Measurements from ENCODE around the gene HPGDS.
"Not testable (repeated sequence)": the region's sequence is repeated elsewhere in the genome, so short reads cannot be mapped to it uniquely, and the experiment has no call there.

HPGDS gene

DNA sequence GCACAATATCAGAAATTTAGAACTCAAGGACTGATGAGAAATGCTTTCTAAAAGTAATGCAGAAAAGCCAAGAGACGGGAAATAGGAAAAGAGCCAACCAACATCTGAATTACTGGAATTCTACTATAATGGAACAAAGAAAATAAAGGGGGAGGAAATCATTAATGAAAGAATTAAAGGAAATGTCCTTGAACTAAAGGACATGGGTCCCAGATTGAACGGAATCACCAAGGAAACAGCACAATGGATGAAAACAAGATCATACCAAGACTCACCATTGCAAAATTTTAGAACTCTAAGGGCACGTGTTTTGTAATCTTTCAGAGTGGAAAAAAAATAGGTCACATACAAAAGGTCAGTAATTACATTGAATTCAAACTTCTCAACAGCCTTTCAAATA, 35.9 kb downstream of the HPGDS start:
- Histone ChIP-seq H3K9me3 (ENCODE audit: control insufficient read depth, insufficient read depth, low read length) (no peaks in the 10 kb centered on the region), H3K27me3 (ENCODE audit: control insufficient read depth, insufficient read depth, low read length) (no peaks in the 10 kb centered on the region), H3K4me1 (ENCODE audit: control insufficient read depth, insufficient read depth, low read length) (no peaks in the 10 kb centered on the region), H3K36me3 (ENCODE audit: control insufficient read depth, insufficient read depth, low read length) (no peaks in the 10 kb centered on the region), H3K4me3 (ENCODE audit: low read depth, low read length) (no peak overlapping the region), H3K9ac (ENCODE audit: low read depth, low read length) (no peak overlapping the region)

DNA sequence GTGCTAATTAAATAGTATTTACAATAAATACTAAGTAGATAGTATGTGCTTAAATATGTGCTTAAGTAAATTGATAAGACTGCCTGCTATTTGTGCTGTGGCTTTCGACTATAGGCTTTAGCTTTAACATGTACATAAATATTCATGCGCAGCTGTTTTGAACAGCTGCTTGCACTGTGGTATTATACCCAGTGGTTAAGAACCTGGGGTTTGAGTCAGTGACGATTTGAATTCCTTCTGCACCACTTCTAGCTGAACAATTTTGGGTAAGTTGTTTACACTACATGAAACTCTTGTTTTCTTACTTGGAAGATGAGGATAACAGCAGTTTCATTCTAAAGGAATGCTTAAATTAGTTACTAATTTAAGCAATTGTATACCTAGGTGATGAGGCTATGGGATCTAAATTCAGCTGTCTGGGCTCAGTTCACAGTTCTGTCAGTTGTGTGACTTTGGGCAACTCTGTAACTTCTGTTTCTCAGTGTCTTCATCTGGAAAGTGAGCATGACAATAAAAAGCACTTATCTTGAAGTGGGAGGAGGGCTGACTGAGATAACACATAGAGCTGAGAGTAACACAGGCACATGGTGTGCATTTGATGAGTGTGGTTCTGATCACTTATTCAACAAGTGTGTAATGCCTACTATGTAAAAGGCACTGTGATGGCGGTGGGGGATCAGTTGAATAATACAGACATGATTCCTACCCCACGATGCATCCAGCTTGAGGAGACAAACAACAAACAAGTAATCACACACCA, 37.0 kb downstream of the HPGDS start:
- no peaks in the 10 kb centered on the region for H3K4me1 ChIP-seq (ENCODE audit: control insufficient read depth, insufficient read depth, low read length)
- no peak overlapping the region for H3K9ac ChIP-seq (ENCODE audit: low read depth, low read length)
- H3K9me3 ChIP-seq (ENCODE audit: control insufficient read depth, insufficient read depth, low read length) = no peaks in the 10 kb centered on the region
- H3K4me3 ChIP-seq (ENCODE audit: low read depth, low read length) = no peak overlapping the region
- H3K27me3 ChIP-seq (ENCODE audit: control insufficient read depth, insufficient read depth, low read length) = no peaks in the 10 kb centered on the region
- no peaks in the 10 kb centered on the region for H3K36me3 ChIP-seq (ENCODE audit: control insufficient read depth, insufficient read depth, low read length)

DNA sequence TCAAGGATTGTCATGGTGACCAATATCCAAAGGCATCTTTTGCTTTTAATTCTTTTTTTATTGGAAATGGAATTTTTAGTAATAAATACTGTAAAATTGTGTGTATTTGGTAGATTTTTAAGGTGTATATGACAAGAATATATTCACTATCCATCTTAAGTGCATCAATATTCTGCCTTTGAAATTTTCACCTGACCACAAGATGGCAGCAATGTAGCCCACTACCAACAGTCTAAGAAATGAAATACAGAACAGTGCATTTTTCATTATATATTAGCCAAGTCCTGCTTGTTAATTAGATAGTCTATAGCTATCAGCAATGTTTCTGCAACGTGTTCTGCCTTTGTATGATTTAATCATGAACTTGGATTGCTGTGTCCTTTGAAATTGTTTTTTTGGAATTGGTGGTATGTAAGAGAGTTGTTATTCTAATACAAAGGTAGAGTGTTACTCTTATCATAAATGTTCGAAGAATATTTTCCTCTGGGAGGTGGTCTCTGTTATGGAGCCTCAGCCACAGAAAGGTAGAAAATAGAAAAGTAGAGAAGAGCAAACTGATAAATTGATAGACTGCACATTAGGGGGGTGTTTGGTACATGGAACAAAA, 38.2 kb downstream of the HPGDS start:
- Histone ChIP-seq H3K9me3 (ENCODE audit: control insufficient read depth, insufficient read depth, low read length) (no peaks in the 10 kb centered on the region), H3K36me3 (ENCODE audit: control insufficient read depth, insufficient read depth, low read length) (no peaks in the 10 kb centered on the region), H3K27me3 (ENCODE audit: control insufficient read depth, insufficient read depth, low read length) (no peaks in the 10 kb centered on the region)

DNA sequence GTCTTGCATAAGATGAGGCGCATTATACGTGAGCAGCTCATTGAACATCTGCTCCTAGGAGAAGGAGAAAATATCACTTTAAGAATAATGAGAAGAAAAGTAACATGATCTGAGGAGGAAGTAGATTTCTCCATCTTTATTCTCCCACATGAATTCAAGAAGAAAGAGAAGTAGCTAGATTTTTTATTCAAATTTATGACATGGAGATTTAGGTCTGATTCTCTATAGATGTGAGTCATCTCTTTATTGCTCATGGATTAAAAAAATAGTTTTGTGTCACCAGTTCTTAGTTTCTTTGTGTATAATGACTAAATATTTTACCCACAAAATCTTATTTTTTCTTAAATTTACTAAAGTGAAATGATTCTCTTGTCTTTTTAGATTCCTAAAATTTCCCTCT, 40.4 kb downstream of the HPGDS start:
- no peak overlapping the region for H3K9ac ChIP-seq (ENCODE audit: low read depth, low read length)
- no peaks in the 10 kb centered on the region for H3K27me3 ChIP-seq (ENCODE audit: control insufficient read depth, insufficient read depth, low read length)
- no peak overlapping the region for H3K4me3 ChIP-seq (ENCODE audit: low read depth, low read length)
- no peaks in the 10 kb centered on the region for H3K9me3 ChIP-seq (ENCODE audit: control insufficient read depth, insufficient read depth, low read length)
- H3K36me3 ChIP-seq (ENCODE audit: control insufficient read depth, insufficient read depth, low read length) = no peaks in the 10 kb centered on the region
- H3K4me1 ChIP-seq (ENCODE audit: control insufficient read depth, insufficient read depth, low read length) = no peaks in the 10 kb centered on the region

More for the DNA sequence above, 38.2 kb downstream of the HPGDS start:
- Histone ChIP-seq H3K9ac (ENCODE audit: low read depth, low read length) (no peak overlapping the region), H3K4me3 (ENCODE audit: low read depth, low read length) (no peak overlapping the region), H3K4me1 (ENCODE audit: control insufficient read depth, insufficient read depth, low read length) (no peaks in the 10 kb centered on the region)

DNA sequence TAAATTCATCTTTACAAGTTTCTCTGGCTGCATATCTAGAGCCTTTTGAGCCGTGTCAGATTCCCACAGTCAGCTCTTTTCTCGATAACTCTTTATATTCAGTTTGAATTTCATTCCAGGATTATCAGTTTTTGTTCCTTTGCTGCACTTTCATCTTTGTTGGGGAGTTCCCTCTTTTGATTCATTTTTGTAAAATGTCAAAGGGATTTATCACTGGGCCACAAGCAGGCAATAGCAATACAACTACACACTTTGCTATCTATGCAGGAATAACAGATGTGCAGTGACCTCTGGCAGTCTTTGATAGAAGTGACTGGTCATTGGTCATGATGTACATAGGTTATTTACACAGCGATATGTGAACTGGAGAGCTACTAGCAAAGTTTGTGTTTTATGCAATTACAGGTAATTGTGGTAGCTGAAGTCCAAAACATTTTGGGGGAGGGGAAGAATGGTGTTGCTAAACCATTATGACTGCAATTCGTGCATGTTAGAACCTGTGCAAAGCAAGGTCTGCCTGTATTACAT, 43.8 kb downstream of the HPGDS start:
- Histone ChIP-seq H3K36me3 (ENCODE audit: control insufficient read depth, insufficient read depth, low read length) (no peaks in the 10 kb centered on the region), H3K4me1 (ENCODE audit: control insufficient read depth, insufficient read depth, low read length) (no peaks in the 10 kb centered on the region), H3K27me3 (ENCODE audit: control insufficient read depth, insufficient read depth, low read length) (no peaks in the 10 kb centered on the region), H3K9ac (ENCODE audit: low read depth, low read length) (no peak overlapping the region), H3K9me3 (ENCODE audit: control insufficient read depth, insufficient read depth, low read length) (no peaks in the 10 kb centered on the region), H3K4me3 (ENCODE audit: low read depth, low read length) (no peak overlapping the region)

DNA sequence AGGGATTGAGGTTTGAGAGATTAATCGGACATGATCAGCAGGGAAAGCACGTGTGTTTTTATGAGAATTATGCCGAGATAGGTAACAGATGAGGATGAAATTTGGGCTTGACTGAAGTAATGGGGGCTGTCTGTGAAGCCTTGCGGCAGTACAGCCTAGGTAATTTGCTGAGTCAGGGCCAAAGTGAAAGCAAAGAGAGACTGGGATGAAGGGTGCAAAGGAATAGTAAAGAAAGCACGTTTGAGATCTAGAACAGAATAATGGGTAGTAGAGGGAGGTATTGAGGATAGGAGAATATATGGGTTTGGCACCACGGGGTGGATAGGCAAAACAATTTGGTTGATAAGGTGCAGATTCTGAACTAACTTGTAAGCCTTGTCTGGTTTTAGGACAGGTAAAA, 47.2 kb downstream of the HPGDS start:
- not testable (repeated sequence) for H3K36me3 ChIP-seq (ENCODE audit: control insufficient read depth, insufficient read depth, low read length); H3K9me3 ChIP-seq (ENCODE audit: control insufficient read depth, insufficient read depth, low read length); H3K9ac ChIP-seq (ENCODE audit: low read depth, low read length); H3K4me1 ChIP-seq (ENCODE audit: control insufficient read depth, insufficient read depth, low read length); H3K4me3 ChIP-seq (ENCODE audit: low read depth, low read length); H3K27me3 ChIP-seq (ENCODE audit: control insufficient read depth, insufficient read depth, low read length)

DNA sequence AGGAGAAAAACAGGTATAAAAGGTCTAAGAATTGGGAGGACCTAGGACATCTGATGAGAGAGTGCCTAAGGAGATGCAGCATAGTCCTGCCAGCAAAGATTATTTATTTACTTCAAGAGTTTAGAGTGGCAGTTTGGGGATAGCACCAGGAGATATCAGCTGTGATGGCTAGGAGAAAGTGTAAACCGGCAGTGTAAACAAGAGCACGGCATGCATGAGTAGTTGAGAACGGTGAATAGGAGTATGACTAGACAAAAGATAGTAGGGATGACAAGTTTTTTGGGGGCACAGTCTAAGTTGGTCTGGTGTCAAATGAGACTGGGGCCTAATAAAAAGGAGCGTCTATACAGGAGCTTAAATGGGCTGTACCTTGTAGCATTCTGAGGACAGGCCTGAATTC, 48.7 kb downstream of the HPGDS start:
- H3K27me3 ChIP-seq (ENCODE audit: control insufficient read depth, insufficient read depth, low read length); H3K4me1 ChIP-seq (ENCODE audit: control insufficient read depth, insufficient read depth, low read length); H3K9ac ChIP-seq (ENCODE audit: low read depth, low read length); H3K36me3 ChIP-seq (ENCODE audit: control insufficient read depth, insufficient read depth, low read length); H3K4me3 ChIP-seq (ENCODE audit: low read depth, low read length); H3K9me3 ChIP-seq (ENCODE audit: control insufficient read depth, insufficient read depth, low read length): not testable (repeated sequence)

DNA sequence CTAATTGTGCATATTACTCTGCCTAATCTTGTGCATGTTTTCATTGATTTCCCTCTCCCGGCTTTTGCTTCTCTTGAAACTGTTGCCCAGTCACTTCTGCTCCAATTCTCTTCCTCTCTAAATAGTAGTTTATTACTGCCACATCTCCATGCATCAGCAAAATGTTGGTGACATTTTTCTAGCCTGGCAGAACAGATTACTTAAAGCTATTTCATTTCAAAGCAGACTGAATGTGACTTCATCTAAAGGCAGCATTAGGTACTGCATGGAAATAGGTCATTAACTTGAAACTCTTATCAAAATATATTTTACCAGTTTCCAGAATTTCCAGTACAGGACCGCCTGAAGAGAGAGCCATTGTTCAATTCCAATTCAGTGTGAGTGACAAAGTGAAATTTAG, 52.4 kb downstream of the HPGDS start:
- Histone ChIP-seq H3K9ac (ENCODE audit: low read depth, low read length) (no peak overlapping the region), H3K27me3 (ENCODE audit: control insufficient read depth, insufficient read depth, low read length) (no peaks in the 10 kb centered on the region), H3K36me3 (ENCODE audit: control insufficient read depth, insufficient read depth, low read length) (no peaks in the 10 kb centered on the region), H3K4me3 (ENCODE audit: low read depth, low read length) (no peak overlapping the region), H3K4me1 (ENCODE audit: control insufficient read depth, insufficient read depth, low read length) (no peaks in the 10 kb centered on the region), H3K9me3 (ENCODE audit: control insufficient read depth, insufficient read depth, low read length) (no peaks in the 10 kb centered on the region)

DNA sequence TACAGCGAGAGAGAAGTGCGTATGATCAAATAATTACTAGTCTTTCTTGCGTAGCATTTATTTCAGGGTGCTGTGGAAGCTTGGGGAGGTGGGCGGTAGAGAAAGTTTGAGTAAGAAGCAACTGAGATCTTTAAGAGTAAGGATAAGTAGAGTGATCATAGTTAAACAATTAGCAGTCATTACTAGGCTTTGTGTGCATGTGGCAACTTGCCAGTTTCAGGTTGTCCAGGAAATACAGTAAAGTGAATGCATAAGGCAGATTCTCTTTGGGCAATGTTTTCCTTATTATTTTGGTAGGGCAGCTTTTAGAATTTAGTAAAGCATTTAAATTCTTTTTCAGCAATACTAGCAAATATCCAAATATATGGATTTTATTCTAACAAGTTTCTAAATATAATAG, 57.0 kb downstream of the HPGDS start:
- Histone ChIP-seq H3K27me3 (ENCODE audit: control insufficient read depth, insufficient read depth, low read length) (no peaks in the 10 kb centered on the region), H3K4me1 (ENCODE audit: control insufficient read depth, insufficient read depth, low read length) (no peaks in the 10 kb centered on the region), H3K9ac (ENCODE audit: low read depth, low read length) (no peak overlapping the region), H3K9me3 (ENCODE audit: control insufficient read depth, insufficient read depth, low read length) (no peaks in the 10 kb centered on the region), H3K4me3 (ENCODE audit: low read depth, low read length) (no peak overlapping the region), H3K36me3 (ENCODE audit: control insufficient read depth, insufficient read depth, low read length) (peaks cover 10% of the 10 kb centered on the region)

DNA sequence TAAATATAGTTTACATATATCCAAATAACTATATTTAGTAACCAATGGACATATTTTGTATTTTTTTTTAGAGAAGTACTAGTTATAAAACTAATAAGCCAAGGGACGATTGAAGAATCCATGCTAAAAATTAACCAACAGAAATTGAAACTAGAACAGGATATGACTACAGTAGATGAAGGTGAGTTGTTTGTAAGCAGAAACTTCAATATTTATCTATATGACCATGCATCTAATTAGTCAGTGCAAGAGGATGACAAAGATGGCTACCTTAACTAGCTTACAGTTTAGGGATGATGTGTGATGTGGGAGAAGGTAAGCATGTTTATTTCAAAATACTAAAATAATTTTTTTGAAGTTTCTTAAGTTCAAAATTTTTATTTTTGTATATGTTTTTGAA, 57.7 kb downstream of the HPGDS start:
- Histone ChIP-seq H3K9me3 (ENCODE audit: control insufficient read depth, insufficient read depth, low read length) (no peaks in the 10 kb centered on the region), H3K36me3 (ENCODE audit: control insufficient read depth, insufficient read depth, low read length) (peaks cover 10% of the 10 kb centered on the region), H3K4me3 (ENCODE audit: low read depth, low read length) (no peak overlapping the region), H3K4me1 (ENCODE audit: control insufficient read depth, insufficient read depth, low read length) (no peaks in the 10 kb centered on the region), H3K9ac (ENCODE audit: low read depth, low read length) (no peak overlapping the region), H3K27me3 (ENCODE audit: control insufficient read depth, insufficient read depth, low read length) (no peaks in the 10 kb centered on the region)

DNA sequence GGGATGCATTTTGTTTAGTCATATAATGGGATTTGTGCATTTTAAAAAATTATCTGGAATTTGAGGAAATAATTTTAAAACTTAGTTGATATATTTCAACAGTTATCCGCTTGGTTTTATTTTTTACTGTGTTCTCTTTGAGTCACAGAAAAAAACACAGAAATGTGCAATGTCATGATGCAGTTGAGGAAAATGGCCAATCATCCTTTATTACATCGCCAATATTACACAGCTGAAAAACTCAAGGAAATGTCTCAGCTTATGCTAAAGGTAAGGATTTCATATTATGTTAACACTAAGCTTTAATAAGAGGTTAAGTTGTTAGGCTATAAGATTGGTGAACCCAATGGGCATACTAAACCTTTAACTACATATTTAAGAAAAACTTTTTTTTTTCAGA, 63.9 kb downstream of the HPGDS start:
- Histone ChIP-seq H3K9me3 (ENCODE audit: control insufficient read depth, insufficient read depth, low read length) (no peaks in the 10 kb centered on the region), H3K36me3 (ENCODE audit: control insufficient read depth, insufficient read depth, low read length) (peaks cover 14% of the 10 kb centered on the region)

DNA sequence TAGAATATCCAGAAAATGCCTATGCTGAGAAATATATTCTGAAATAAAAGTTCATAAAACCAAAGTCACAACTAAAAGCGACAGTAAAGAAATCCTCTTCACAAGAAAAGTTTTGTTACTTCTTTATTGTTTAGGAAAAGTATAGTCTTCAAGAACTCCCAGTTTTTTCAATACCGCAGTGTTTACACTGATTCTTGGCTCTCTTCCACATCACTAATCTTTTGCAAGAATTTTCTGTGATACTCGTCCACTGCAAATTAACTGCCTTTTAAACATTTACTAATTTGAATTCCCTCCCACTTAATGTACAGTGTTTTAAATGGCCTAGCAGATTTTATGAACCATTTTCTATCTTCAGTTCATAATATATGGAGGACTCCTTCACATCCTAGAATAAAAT, 65.1 kb downstream of the HPGDS start:
- Histone ChIP-seq H3K27me3 (ENCODE audit: control insufficient read depth, insufficient read depth, low read length) (no peaks in the 10 kb centered on the region), H3K9me3 (ENCODE audit: control insufficient read depth, insufficient read depth, low read length) (no peaks in the 10 kb centered on the region), H3K4me1 (ENCODE audit: control insufficient read depth, insufficient read depth, low read length) (no peaks in the 10 kb centered on the region), H3K9ac (ENCODE audit: low read depth, low read length) (no peak overlapping the region), H3K36me3 (ENCODE audit: control insufficient read depth, insufficient read depth, low read length) (peaks cover 7% of the 10 kb centered on the region), H3K4me3 (ENCODE audit: low read depth, low read length) (no peak overlapping the region)

More for the DNA sequence above, 63.9 kb downstream of the HPGDS start:
- Histone ChIP-seq H3K9ac (ENCODE audit: low read depth, low read length) (no peak overlapping the region), H3K4me1 (ENCODE audit: control insufficient read depth, insufficient read depth, low read length) (no peaks in the 10 kb centered on the region), H3K27me3 (ENCODE audit: control insufficient read depth, insufficient read depth, low read length) (no peaks in the 10 kb centered on the region), H3K4me3 (ENCODE audit: low read depth, low read length) (no peak overlapping the region)
